ENCODE data around the gene PARVG. TPM values are rescaled to one million over a fixed set of nuclear protein-coding genes. Genes with fewer than 3 reads are reported as not detected.

Gene PARVG
- polyA plus RNA-seq, 2 of the 4 experiments (the other 2 are of a cell fraction) = not detected

GRCh38 chr22:44220727-44221680 is 40.3 kb downstream of the PARVG start:
- DNase-seq (ENCODE audit: low read depth in 1 of 2, low spot score in 1 of 2) (no peak), FAIRE-seq (no peak), ATAC-seq (no peak)
- H3K4me1 ChIP-seq = no peaks in the 10 kb centered on the region
- no peak for TF ChIP-seq FOSL2 (IDR thresholded peaks at IDR 0.05)
- no peak for TF ChIP-seq FOSL2 (CRISPR knock-in tag; IDR thresholded peaks at IDR 0.05)
- TF ChIP-seq RCOR1 (IDR thresholded peaks at IDR 0.05; ENCODE audit: low read depth, low read length) = no peak
- TF ChIP-seq KDM5A (IDR thresholded peaks at IDR 0.05) = no peak
- no peak for TF ChIP-seq SMC3 (IDR thresholded peaks at IDR 0.05)
- TF ChIP-seq HDAC2 (IDR thresholded peaks at IDR 0.05) = no peak
- no peak for TF ChIP-seq MAZ (IDR thresholded peaks at IDR 0.05; ENCODE audit: borderline replicate concordance, low read depth, low read length)
- no peak for TF ChIP-seq HES2 (IDR thresholded peaks at IDR 0.05)
- TF ChIP-seq RAD21 (conservative IDR thresholded peaks at IDR 0.05 in 1 of 2, IDR thresholded peaks at IDR 0.05 in 1 of 2) = no peak
- no peak for TF ChIP-seq JUN (IDR thresholded peaks at IDR 0.05)
- no peak for TF ChIP-seq ZSCAN20 (CRISPR knock-in tag; IDR thresholded peaks at IDR 0.05)
- TF ChIP-seq ZFP36 (IDR thresholded peaks at IDR 0.05; ENCODE audit: borderline replicate concordance, partially characterized antibody) = no peak
- no peak for TF ChIP-seq PBX3 (IDR thresholded peaks at IDR 0.05)
- TF ChIP-seq BCL3 (IDR thresholded peaks at IDR 0.05) = no peak
- no peak for TF ChIP-seq MYC (IDR thresholded peaks at IDR 0.05; ENCODE audit: borderline replicate concordance, low read length)
- TF ChIP-seq HEYL (CRISPR knock-in tag; IDR thresholded peaks at IDR 0.05) = no peak
- no peak for TF ChIP-seq POLR2AphosphoS2 (conservative IDR thresholded peaks at IDR 0.05; ENCODE audit: low read length)
- no peak overlapping the region for H3K4me3 ChIP-seq
- no peaks in the 10 kb centered on the region for H3K9me3 ChIP-seq
- 51% methylated on average over 15 of the region's 23 CpGs for WGBS (ENCODE audit: missing lambda C conversion rate)
- H3K27ac ChIP-seq = no peak overlapping the region
- POLR2A ChIA-PET = no interaction called here
- CTCF ChIA-PET = interaction anchor here (0.7 to 1.1 kb wide), 2 partner anchors 228 to 406 kb away, joined by 3 read pairs; no protein-coding TSS in a partner anchor
- H3K4me2 ChIP-seq = no peak overlapping the region

GRCh38 chr22:44221710-44222475 is 41.2 kb downstream of the PARVG start:
- ChIA-PET POLR2A (no interaction called here), CTCF (interaction anchor here (1.1 kb wide), 1 partner anchor 229 kb away, joined by 3 read pairs; no protein-coding TSS in a partner anchor)
- Histone ChIP-seq H3K9me3 (no peaks in the 10 kb centered on the region; the same call in 2 of the 3 replicates), H3K4me1 (no peaks in the 10 kb centered on the region), H3K4me3 (no peak overlapping the region), H3K27ac (no peak overlapping the region), H3K4me2 (no peak overlapping the region)
- WGBS (ENCODE audit: missing lambda C conversion rate) = 48% methylated on average over 8 of the region's 11 CpGs
- no peak for FAIRE-seq
- DNase-seq (ENCODE audit: low read depth in 1 of 2, low spot score in 1 of 2) = no peak
- ATAC-seq = no peak
- TF ChIP-seq FOSB (CRISPR knock-in tag; IDR thresholded peaks at IDR 0.05) = no peak
- TF ChIP-seq ESRRA (IDR thresholded peaks at IDR 0.05; ENCODE audit: borderline replicate concordance, low read length) = no peak
- TF ChIP-seq CEBPB (IDR thresholded peaks at IDR 0.05) = no peak
- TF ChIP-seq TFCP2L1 (CRISPR knock-in tag; IDR thresholded peaks at IDR 0.05) = no peak
- no peak for TF ChIP-seq NPAS2 (CRISPR knock-in tag; IDR thresholded peaks at IDR 0.05; ENCODE audit: borderline replicate concordance)
- TF ChIP-seq SREBF2 (IDR thresholded peaks at IDR 0.05) = no peak
- TF ChIP-seq, protein P1, sequence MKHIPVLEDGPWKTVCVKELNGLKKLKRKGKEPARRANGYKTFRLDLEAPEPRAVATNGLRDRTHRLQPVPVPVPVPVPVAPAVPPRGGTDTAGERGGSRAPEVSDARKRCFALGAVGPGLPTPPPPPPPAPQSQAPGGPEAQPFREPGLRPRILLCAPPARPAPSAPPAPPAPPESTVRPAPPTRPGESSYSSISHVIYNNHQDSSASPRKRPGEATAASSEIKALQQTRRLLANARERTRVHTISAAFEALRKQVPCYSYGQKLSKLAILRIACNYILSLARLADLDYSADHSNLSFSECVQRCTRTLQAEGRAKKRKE (CRISPR knock-in tag; IDR thresholded peaks at IDR 0.05; ENCODE audit: low read depth) = no peak
- no peak for TF ChIP-seq ZC3H11A (IDR thresholded peaks at IDR 0.05)

All from A549 (cell line).